Neural crest cell (in vitro differentiated cells): ENCODE results near the gene NFU1. TPM values are rescaled to one million over a fixed set of nuclear protein-coding genes. Genes with fewer than 3 reads are reported as not detected.

Experiments
- DNase-seq: peaks from one replicate; pipeline ENCODE4 v3.0.0; 2021; ENCODE audit warnings: low read depth, mixed read lengths, low spot score
- H3K27ac Mint-ChIP-seq: one replicate; pipeline ENCODE4 v1.8.0; 2021; ENCODE audit warnings: mild to moderate bottlenecking, mixed read lengths; ENCODE audit not compliant: unreplicated experiment
- H3K27me3 Mint-ChIP-seq: 2 replicates; pipeline ENCODE4 v1.8.0; 2021; ENCODE audit warnings: low read depth, mild to moderate bottlenecking, mixed read lengths
- H3K36me3 Mint-ChIP-seq: 2 replicates; pipeline ENCODE4 v1.8.0; 2021; ENCODE audit warnings: low read depth, mild to moderate bottlenecking, mixed read lengths
- H3K4me1 Mint-ChIP-seq: 2 replicates; pipeline ENCODE4 v1.8.0; 2021; ENCODE audit warnings: mixed read lengths
- H3K4me3 Mint-ChIP-seq: one replicate; pipeline ENCODE4 v1.8.0; 2021; ENCODE audit warnings: mild to moderate bottlenecking, mixed read lengths
- H3K9me3 Mint-ChIP-seq: 2 replicates; pipeline ENCODE4 v1.8.0; 2021; ENCODE audit warnings: mixed read lengths
- total RNA-seq: library from RNA; stranded (reverse); gene quantifications from 2 replicates; pipeline ENCODE4 v1.2.1, GENCODE V29; 2021
- TF ChIP-seq, protein P1 (sequence below): fragments of 200-600 bp; sonication (generic); conservative IDR thresholded peaks from 2 replicates; pipeline ENCODE4 v1.5.0; 2021; ENCODE audit warnings: antibody characterized with exemption, mild to moderate bottlenecking

NFU1 gene
- total RNA-seq, 1 donor from 2014 or later = 42.7 TPM

DNA sequence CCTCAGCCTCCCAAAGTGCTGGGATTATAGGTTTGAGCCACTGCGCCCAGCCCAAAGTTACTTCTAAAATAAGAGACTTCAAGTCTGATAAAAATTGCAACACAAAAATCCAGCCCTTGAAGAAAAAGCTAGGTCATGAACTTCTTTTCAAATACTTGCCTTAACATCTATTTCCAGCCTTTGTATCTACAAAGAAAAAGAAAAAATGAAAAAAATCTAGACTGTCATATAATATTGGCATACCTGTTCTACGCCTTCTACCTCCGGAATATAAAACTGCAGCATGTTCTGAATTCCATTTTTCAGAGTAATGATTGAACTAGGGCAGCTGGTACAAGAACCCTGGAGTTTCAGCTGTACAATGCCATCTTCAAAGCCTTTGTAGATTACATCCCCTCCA, 37.1 kb downstream of the NFU1 start:
- no peaks in the 10 kb centered on the region for H3K27me3 Mint-ChIP-seq
- H3K4me3 Mint-ChIP-seq = no peak overlapping the region
- peaks cover 5% of the 10 kb centered on the region for H3K9me3 Mint-ChIP-seq
- H3K36me3 Mint-ChIP-seq = peaks cover 23% of the 10 kb centered on the region
- H3K4me1 Mint-ChIP-seq = no peaks in the 10 kb centered on the region
- H3K27ac Mint-ChIP-seq = no peak overlapping the region
- no peak for DNase-seq
- TF ChIP-seq, protein P1, sequence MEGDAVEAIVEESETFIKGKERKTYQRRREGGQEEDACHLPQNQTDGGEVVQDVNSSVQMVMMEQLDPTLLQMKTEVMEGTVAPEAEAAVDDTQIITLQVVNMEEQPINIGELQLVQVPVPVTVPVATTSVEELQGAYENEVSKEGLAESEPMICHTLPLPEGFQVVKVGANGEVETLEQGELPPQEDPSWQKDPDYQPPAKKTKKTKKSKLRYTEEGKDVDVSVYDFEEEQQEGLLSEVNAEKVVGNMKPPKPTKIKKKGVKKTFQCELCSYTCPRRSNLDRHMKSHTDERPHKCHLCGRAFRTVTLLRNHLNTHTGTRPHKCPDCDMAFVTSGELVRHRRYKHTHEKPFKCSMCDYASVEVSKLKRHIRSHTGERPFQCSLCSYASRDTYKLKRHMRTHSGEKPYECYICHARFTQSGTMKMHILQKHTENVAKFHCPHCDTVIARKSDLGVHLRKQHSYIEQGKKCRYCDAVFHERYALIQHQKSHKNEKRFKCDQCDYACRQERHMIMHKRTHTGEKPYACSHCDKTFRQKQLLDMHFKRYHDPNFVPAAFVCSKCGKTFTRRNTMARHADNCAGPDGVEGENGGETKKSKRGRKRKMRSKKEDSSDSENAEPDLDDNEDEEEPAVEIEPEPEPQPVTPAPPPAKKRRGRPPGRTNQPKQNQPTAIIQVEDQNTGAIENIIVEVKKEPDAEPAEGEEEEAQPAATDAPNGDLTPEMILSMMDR = no peak

DNA sequence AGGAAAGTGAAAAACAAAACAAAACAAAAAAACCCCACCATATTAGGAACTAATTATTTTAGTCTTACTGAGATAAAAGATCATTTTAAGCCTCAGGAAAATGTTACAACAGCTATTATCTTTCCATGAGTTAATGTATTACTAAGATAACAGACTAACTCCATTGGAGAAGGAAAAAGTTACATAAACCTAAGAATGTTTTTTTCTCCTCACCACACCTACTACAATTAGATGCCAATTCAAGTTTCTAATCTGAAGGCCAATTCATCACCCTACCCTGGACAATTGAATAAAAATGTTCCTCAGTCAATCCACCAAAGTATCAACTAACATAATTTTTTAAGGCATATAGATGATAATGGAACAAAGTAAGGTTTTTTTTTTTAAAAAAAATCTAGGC, 40.0 kb downstream of the NFU1 start:
- DNase-seq = no peak
- TF ChIP-seq, protein P1 = no peak
- H3K9me3 Mint-ChIP-seq = no peaks in the 10 kb centered on the region
- no peaks in the 10 kb centered on the region for H3K27me3 Mint-ChIP-seq
- H3K4me3 Mint-ChIP-seq = no peak overlapping the region
- H3K4me1 Mint-ChIP-seq = no peaks in the 10 kb centered on the region
- no peak overlapping the region for H3K27ac Mint-ChIP-seq
- H3K36me3 Mint-ChIP-seq = peaks cover 23% of the 10 kb centered on the region

DNA sequence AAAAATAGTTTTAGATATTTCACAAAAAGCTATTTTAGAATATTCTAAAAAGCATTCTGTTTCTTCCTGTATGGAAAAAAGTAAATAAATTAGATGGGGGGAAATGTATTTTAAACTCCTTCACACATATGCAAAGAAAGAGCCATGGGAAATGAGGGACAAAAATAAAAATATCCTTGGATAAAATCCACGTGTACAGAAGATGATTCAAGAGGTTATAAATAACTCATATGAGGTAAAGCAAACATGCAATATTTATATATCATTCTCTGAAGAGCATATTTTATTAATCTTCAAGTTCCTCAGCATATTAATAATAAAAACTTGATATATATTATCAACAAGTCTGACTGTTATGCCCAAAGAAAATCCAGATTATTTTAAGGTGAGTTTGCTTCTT, 41.4 kb downstream of the NFU1 start:
- no peaks in the 10 kb centered on the region for H3K27me3 Mint-ChIP-seq
- no peak for DNase-seq
- TF ChIP-seq, protein P1 = no peak
- no peak overlapping the region for H3K4me3 Mint-ChIP-seq
- no peaks in the 10 kb centered on the region for H3K9me3 Mint-ChIP-seq
- no peak overlapping the region for H3K27ac Mint-ChIP-seq
- peaks cover 19% of the 10 kb centered on the region for H3K36me3 Mint-ChIP-seq
- H3K4me1 Mint-ChIP-seq = no peaks in the 10 kb centered on the region

DNA sequence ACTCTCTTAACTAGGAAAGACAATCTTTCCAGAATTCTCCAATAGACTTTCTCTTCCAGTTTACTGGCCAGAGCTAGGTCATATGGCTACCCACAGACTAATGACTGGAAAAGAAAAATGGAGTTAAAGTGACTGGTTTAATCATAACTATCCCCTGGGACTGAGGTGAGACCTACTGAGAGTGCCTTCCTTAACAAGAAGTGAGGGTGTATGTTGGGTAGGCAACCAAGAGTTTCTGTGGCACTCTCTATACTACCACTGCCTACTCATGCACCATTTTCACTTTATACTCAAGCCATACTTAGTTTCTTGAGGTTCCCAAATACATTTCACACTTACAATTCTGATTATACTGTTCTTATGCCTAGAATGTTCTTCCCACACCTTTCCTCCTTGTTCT, 43.3 kb downstream of the NFU1 start:
- TF ChIP-seq, protein P1 = no peak
- no peak for DNase-seq
- Mint-ChIP-seq H3K4me1 (peaks cover 13% of the 10 kb centered on the region), H3K9me3 (no peaks in the 10 kb centered on the region), H3K27me3 (no peaks in the 10 kb centered on the region), H3K36me3 (peaks cover 16% of the 10 kb centered on the region), H3K27ac (no peak overlapping the region), H3K4me3 (peak overlapping the region; percentile 7)

DNA sequence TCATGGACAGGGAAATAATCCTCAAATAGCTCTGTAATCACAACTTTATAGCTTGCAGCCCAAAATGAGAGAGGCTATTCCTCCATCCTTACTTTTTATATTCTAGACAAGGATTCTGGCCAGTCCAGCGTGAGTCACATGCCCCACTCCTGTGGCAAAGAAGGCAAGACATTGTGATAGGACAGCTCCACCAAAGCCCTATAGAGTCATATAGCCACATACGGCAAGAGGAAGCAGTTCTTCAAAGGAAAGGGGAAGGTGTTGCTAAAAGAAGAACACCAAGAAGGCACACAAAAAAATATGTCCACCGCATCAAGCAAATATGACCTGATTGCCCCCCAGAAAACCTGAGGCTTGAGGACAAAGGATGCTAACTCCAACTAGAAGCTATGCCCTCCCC, 46.8 kb downstream of the NFU1 start:
- no peak overlapping the region for H3K4me3 Mint-ChIP-seq

More for the DNA sequence above, 46.8 kb downstream of the NFU1 start:
- DNase-seq = no peak
- Mint-ChIP-seq H3K4me1 (peaks cover 38% of the 10 kb centered on the region), H3K36me3 (peaks cover 13% of the 10 kb centered on the region), H3K9me3 (no peaks in the 10 kb centered on the region), H3K27me3 (no peaks in the 10 kb centered on the region), H3K27ac (no peak overlapping the region)
- TF ChIP-seq, protein P1 = no peak
